ENCODE results near the gene EPB41. TPM values are rescaled to one million over a fixed set of nuclear protein-coding genes. Genes with fewer than 3 reads are reported as not detected.
A peak's percentile ranks its signal among the peaks of the same experiment; 100 is the strongest.

EPB41 gene
- total and polyA plus RNA-seq, 4 donors = 10.7 to 189 (median 38.1) TPM

DNA sequence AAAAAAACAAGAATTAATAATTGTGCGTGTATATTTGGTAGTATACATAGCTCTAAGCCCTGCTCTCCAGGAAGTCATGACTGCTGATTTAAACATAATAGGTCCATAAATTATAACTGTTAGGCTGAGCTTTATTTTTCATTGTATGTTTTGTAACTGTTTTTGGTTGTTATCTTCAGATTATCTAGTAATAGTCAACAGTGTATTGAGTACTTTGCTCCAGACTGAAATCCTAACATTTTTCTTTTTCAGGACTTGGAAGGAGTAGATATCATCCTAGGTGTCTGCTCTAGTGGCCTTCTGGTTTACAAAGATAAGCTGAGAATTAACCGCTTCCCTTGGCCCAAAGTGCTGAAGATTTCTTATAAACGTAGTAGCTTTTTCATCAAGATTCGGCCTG is 118.5 kb downstream of the EPB41 start:
- no peak overlapping the region for H3K27ac ChIP-seq (ENCODE audit: low read depth in 1 of 2, low read length in 2 of 2)
- no peaks in the 10 kb centered on the region for H3K4me1 ChIP-seq (ENCODE audit: control insufficient read depth in 4 of 4, insufficient read depth in 4 of 4, low read length in 3 of 4)
- no peaks in the 10 kb centered on the region for H3K9me3 ChIP-seq (ENCODE audit: control insufficient read depth in 4 of 4, low read length in 3 of 4)
- WGBS = 85% methylated on average over 4 of the region's 4 CpGs
- no peak overlapping the region for H3K9ac ChIP-seq (ENCODE audit: low read depth in 1 of 2, low read length in 2 of 2)
- no peaks in the 10 kb centered on the region for H3K27me3 ChIP-seq (ENCODE audit: control insufficient read depth in 4 of 4, insufficient read depth in 4 of 4, low read length in 3 of 4)
- DNase-seq (ENCODE audit: low spot score) = no peak
- peaks cover 2 to 14% (median 8%) of the 10 kb centered on the region in 4 donors for H3K36me3 ChIP-seq (ENCODE audit: control insufficient read depth in 4 of 4, insufficient read depth in 3 of 4, low read depth in 1 of 4, low read length in 3 of 4)
- no peak overlapping the region for H3K4me3 ChIP-seq (ENCODE audit: low read depth in 1 of 3, low read length in 3 of 3)
- TF ChIP-seq ATF3 (IDR thresholded peaks at IDR 0.05) = no peak
- no peak for TF ChIP-seq REST (IDR thresholded peaks at IDR 0.05)
- no peak for TF ChIP-seq ZBTB33 (IDR thresholded peaks at IDR 0.05)
- TF ChIP-seq SP1 (IDR thresholded peaks at IDR 0.05) = no peak
- no peak for TF ChIP-seq FOXA1 (IDR thresholded peaks at IDR 0.05)
- TF ChIP-seq HNF4A (conservative IDR thresholded peaks at IDR 0.05) = no peak

DNA sequence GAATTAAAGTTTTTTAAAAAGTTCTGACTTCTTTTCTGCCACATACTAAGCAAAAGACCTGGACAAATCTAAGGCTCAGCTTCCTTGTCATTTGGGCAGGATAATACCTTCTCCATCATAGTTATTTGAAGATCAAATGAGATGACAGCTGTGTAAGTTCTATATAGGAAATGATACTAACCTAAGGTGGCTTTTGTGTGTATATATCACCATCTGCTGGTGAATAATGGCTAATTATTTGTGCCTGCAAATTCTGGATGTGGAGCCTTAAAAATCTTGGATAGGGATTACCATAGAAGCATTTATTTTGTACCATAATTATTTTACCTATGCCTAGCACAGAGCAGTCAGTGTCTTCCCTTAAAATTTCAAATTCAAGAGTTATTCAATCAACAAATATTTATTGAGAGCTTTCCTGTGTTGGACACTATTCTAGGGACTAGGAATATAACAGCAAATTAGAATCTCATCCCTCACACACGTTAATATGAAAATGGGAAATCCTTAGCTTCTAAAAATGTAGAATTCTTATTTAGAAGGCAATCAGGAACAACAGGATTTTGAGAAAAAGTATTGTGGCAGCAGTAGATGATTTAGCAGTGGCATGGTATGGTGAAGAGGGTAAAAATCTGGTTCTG is 119.6 kb downstream of the EPB41 start:
- Histone ChIP-seq H3K36me3 (ENCODE audit: control insufficient read depth in 4 of 4, insufficient read depth in 3 of 4, low read depth in 1 of 4, low read length in 3 of 4) (peaks cover 2 to 11% (median 7%) of the 10 kb centered on the region in 4 donors), H3K27me3 (ENCODE audit: control insufficient read depth in 4 of 4, insufficient read depth in 4 of 4, low read length in 3 of 4) (no peaks in the 10 kb centered on the region), H3K4me1 (ENCODE audit: control insufficient read depth in 4 of 4, insufficient read depth in 4 of 4, low read length in 3 of 4) (no peaks in the 10 kb centered on the region), H3K9ac (ENCODE audit: low read depth in 1 of 2, low read length in 2 of 2) (no peak overlapping the region), H3K27ac (ENCODE audit: low read depth in 1 of 2, low read length in 2 of 2) (no peak overlapping the region), H3K4me3 (ENCODE audit: low read depth in 1 of 3, low read length in 3 of 3) (no peak overlapping the region), H3K9me3 (ENCODE audit: control insufficient read depth in 4 of 4, low read length in 3 of 4) (no peaks in the 10 kb centered on the region)
- no peak for TF ChIP-seq MAX (IDR thresholded peaks at IDR 0.05)
- TF ChIP-seq CTCF (IDR thresholded peaks at IDR 0.05; ENCODE audit: low read depth, low read length, missing input control) = peak; percentile 70
- TF ChIP-seq RAD21 (IDR thresholded peaks at IDR 0.05) = peak; percentile 92 to 93
- DNase-seq (ENCODE audit: low spot score) = no peak
- 78% methylated on average over 1 of the region's 1 CpG for WGBS

Data from liver (tissue), 9 donors.